ENCODE measurements around the gene SAMM50.

The SAMM50 gene

GRCh38 chr22:43919106-43919973 lies 35.9 kb upstream of the SAMM50 start:
- no peak overlapping the region for H3K4me2 ChIP-seq (ENCODE audit: low read depth, low read length, poor library complexity, severe bottlenecking)

GRCh38 chr22:43921370-43921769 lies 33.9 kb upstream of the SAMM50 start:
- Histone ChIP-seq H3K4me1 (ENCODE audit: insufficient read depth, low read length, poor library complexity, severe bottlenecking) (no peaks in the 10 kb centered on the region), H3K27me3 (ENCODE audit: insufficient read depth, low read length, poor library complexity, severe bottlenecking) (no peaks in the 10 kb centered on the region), H3K9ac (ENCODE audit: low read depth, low read length, poor library complexity, severe bottlenecking) (no peak overlapping the region), H3K4me3 (ENCODE audit: low read length, poor library complexity, severe bottlenecking) (no peak overlapping the region), H2AFZ (ENCODE audit: low read length) (no peak overlapping the region), H4K20me1 (ENCODE audit: insufficient read depth, low read length, poor library complexity, severe bottlenecking) (no peaks in the 10 kb centered on the region), H3K4me2 (ENCODE audit: low read depth, low read length, poor library complexity, severe bottlenecking) (no peak overlapping the region), H3K9me2 (replicated peaks; ENCODE audit: low read depth, low read length) (no peaks in the 10 kb centered on the region), H3F3A (ENCODE audit: low read depth) (no peaks in the 10 kb centered on the region), H3K79me2 (ENCODE audit: insufficient read depth, low read length) (no peaks in the 10 kb centered on the region), H3K36me3 (ENCODE audit: insufficient read depth, low read length) (no peaks in the 10 kb centered on the region), H3K9me3 (ENCODE audit: insufficient read depth, low read depth, low read length) (no peaks in the 10 kb centered on the region)
- TF ChIP-seq EZH2phosphoT487 (IDR thresholded peaks at IDR 0.05; ENCODE audit: borderline replicate concordance): no peak
- TF ChIP-seq, protein P1, sequence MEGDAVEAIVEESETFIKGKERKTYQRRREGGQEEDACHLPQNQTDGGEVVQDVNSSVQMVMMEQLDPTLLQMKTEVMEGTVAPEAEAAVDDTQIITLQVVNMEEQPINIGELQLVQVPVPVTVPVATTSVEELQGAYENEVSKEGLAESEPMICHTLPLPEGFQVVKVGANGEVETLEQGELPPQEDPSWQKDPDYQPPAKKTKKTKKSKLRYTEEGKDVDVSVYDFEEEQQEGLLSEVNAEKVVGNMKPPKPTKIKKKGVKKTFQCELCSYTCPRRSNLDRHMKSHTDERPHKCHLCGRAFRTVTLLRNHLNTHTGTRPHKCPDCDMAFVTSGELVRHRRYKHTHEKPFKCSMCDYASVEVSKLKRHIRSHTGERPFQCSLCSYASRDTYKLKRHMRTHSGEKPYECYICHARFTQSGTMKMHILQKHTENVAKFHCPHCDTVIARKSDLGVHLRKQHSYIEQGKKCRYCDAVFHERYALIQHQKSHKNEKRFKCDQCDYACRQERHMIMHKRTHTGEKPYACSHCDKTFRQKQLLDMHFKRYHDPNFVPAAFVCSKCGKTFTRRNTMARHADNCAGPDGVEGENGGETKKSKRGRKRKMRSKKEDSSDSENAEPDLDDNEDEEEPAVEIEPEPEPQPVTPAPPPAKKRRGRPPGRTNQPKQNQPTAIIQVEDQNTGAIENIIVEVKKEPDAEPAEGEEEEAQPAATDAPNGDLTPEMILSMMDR (conservative IDR thresholded peaks at IDR 0.05; ENCODE audit: low read length): no peak

More at GRCh38 chr22:43919106-43919973, 35.9 kb upstream of the SAMM50 start:
- H3K27me3 ChIP-seq (ENCODE audit: insufficient read depth, low read length, poor library complexity, severe bottlenecking): no peaks in the 10 kb centered on the region
- H3K9me2 ChIP-seq (replicated peaks; ENCODE audit: low read depth, low read length): no peaks in the 10 kb centered on the region
- H3K9me3 ChIP-seq (ENCODE audit: insufficient read depth, low read depth, low read length): no peaks in the 10 kb centered on the region
- H3K79me2 ChIP-seq (ENCODE audit: insufficient read depth, low read length): no peaks in the 10 kb centered on the region
- no peaks in the 10 kb centered on the region for H3K36me3 ChIP-seq (ENCODE audit: insufficient read depth, low read length)
- no peak overlapping the region for H2AFZ ChIP-seq (ENCODE audit: low read length)
- no peaks in the 10 kb centered on the region for H3K4me1 ChIP-seq (ENCODE audit: insufficient read depth, low read length, poor library complexity, severe bottlenecking)
- H3F3A ChIP-seq (ENCODE audit: low read depth): no peaks in the 10 kb centered on the region
- H3K4me3 ChIP-seq (ENCODE audit: low read length, poor library complexity, severe bottlenecking): no peak overlapping the region
- H4K20me1 ChIP-seq (ENCODE audit: insufficient read depth, low read length, poor library complexity, severe bottlenecking): no peaks in the 10 kb centered on the region
- no peak overlapping the region for H3K9ac ChIP-seq (ENCODE audit: low read depth, low read length, poor library complexity, severe bottlenecking)
- no peak for TF ChIP-seq EZH2phosphoT487 (IDR thresholded peaks at IDR 0.05; ENCODE audit: borderline replicate concordance)
- TF ChIP-seq, protein P1 (conservative IDR thresholded peaks at IDR 0.05; ENCODE audit: low read length): no peak

- Histone ChIP-seq H4K20me1 (ENCODE audit: insufficient read depth, low read length, poor library complexity, severe bottlenecking) (no peaks in the 10 kb centered on the region), H3K9ac (ENCODE audit: low read depth, low read length, poor library complexity, severe bottlenecking) (no peak overlapping the region), H3K9me3 (ENCODE audit: insufficient read depth, low read depth, low read length) (no peaks in the 10 kb centered on the region), H3K9me2 (replicated peaks; ENCODE audit: low read depth, low read length) (no peaks in the 10 kb centered on the region), H2AFZ (ENCODE audit: low read length) (no peak overlapping the region), H3K4me1 (ENCODE audit: insufficient read depth, low read length, poor library complexity, severe bottlenecking) (no peaks in the 10 kb centered on the region), H3K27me3 (ENCODE audit: insufficient read depth, low read length, poor library complexity, severe bottlenecking) (no peaks in the 10 kb centered on the region), H3K36me3 (ENCODE audit: insufficient read depth, low read length) (no peaks in the 10 kb centered on the region), H3K4me2 (ENCODE audit: low read depth, low read length, poor library complexity, severe bottlenecking) (no peak overlapping the region), H3K79me2 (ENCODE audit: insufficient read depth, low read length) (no peaks in the 10 kb centered on the region), H3F3A (ENCODE audit: low read depth) (no peaks in the 10 kb centered on the region), H3K4me3 (ENCODE audit: low read length, poor library complexity, severe bottlenecking) (no peak overlapping the region)
- no peak for TF ChIP-seq EZH2phosphoT487 (IDR thresholded peaks at IDR 0.05; ENCODE audit: borderline replicate concordance)
- TF ChIP-seq, protein P1 (conservative IDR thresholded peaks at IDR 0.05; ENCODE audit: low read length): no peak; the same call in 1 of the 2 replicates
Observed at GRCh38 chr22:43922123-43922522, 33.1 kb upstream of the SAMM50 start.

Measured in Loucy (cell line).